HAP-1 (cell line): ENCODE measurements around the gene FOXN3.

Experiments
- DNase-seq, 2 experiments: peaks; one replicate each; pipeline ENCODE4 v3.0.0-alpha.2; 2016 to 2020; ENCODE audit warnings: low spot score in 2 of 2
- H3K27me3 ChIP-seq: fragments of 250-450 bp; sonication (Bioruptor Pico); 2 replicates; pipeline ENCODE4 v1.5.1; 2020; ENCODE audit warnings: low read depth, mild to moderate bottlenecking, moderate library complexity
- H3K36me3 ChIP-seq: fragments of 250-450 bp; sonication (Bioruptor Pico); replicated peaks from 2 replicates; pipeline ENCODE4 v1.5.1; 2020; ENCODE audit warnings: mild to moderate bottlenecking
- H3K4me1 ChIP-seq: fragments of 250-450 bp; sonication (Bioruptor Pico); 2 replicates; pipeline ENCODE4 v1.5.1; 2020; ENCODE audit warnings: mild to moderate bottlenecking
- H3K4me3 ChIP-seq: fragments of 250-450 bp; sonication (Bioruptor Pico); 2 replicates; pipeline ENCODE4 v1.5.1; 2020; ENCODE audit warnings: mild to moderate bottlenecking, moderate library complexity
- H3K9me3 ChIP-seq: fragments of 250-450 bp; sonication (Bioruptor Pico); 2 replicates; pipeline ENCODE4 v1.5.1; 2020; ENCODE audit warnings: mild to moderate bottlenecking, moderate library complexity
- in situ Hi-C: fragments of 300-500 bp; cut with MboI; formaldehyde crosslinking; loops from 3 replicates; pipeline ENCODE4 v1.14.3; 2020; ENCODE audit warnings: low sequenced_read_pairs, inconsistent platforms, mixed read lengths

FOXN3 gene

DNA sequence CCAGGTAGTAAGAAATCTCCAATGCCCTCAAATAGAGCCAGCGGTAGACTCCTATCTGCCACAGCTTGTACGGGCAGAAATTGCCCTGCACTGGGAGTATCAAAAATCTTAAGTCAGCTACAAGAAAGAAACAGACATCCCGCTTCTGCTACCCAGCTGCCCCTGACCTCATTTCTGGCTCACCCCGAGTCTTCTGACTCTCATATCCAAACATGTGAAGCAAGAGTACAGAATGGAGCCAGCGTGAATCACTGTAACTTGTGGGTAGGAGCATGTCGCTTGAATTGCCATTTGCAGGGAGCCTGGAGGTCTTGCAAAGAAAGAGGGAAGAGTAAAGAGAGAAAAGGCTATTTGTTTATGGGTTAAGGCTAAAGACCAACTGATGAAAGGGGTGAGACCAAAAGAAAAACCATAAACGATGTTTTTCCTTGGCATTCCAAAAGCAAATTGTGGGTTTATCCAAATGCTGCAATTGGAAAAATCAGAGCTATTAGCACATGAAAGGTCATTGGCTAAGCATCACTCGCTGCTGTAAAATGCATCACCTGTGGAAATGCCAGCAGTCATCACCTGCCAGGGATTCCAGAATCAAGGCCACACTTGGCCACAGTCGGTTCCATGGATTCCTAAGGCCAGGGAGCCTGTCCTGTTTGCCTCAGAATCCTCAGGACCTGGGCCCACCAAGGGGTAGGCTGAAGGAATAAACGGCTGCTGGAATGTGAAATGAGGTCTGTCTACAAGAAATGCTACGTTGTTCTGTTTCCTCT is 86.6 kb downstream of the FOXN3 start:
- DNase-seq, result no peak

DNA sequence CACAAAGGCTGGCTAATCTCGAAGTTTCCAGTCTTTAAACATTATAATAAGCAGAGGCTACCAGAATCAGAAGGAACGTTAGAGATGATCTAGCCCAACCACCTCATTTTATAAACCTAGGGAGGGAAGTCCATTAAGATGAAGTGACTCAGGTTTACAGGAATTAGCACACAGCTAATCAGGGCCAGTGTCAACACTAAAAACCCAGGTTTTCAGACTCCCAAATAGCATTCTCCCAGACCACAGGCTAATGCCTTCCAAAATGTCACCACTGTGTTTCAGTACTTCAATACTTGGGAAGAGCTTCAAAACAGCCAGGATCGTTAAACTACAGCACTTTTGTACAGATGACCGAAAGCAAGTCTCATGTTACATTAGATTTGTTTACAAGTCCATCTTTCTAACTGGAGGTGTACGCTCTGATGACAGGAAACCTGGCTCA is 89.2 kb downstream of the FOXN3 start:
- H3K4me1 ChIP-seq, result no peaks in the 10 kb centered on the region
- no peak for DNase-seq
- no peaks in the 10 kb centered on the region for H3K36me3 ChIP-seq
- in situ Hi-C loops, result no loop called here
- no peaks in the 10 kb centered on the region for H3K27me3 ChIP-seq
- no peak overlapping the region for H3K4me3 ChIP-seq
- H3K9me3 ChIP-seq, result no peaks in the 10 kb centered on the region

More for the DNA sequence above, 86.6 kb downstream of the FOXN3 start:
- H3K27me3 ChIP-seq, result no peaks in the 10 kb centered on the region
- no peaks in the 10 kb centered on the region for H3K4me1 ChIP-seq
- H3K4me3 ChIP-seq, result no peak overlapping the region
- H3K9me3 ChIP-seq, result no peaks in the 10 kb centered on the region
- in situ Hi-C loops, result no loop called here
- no peaks in the 10 kb centered on the region for H3K36me3 ChIP-seq

DNA sequence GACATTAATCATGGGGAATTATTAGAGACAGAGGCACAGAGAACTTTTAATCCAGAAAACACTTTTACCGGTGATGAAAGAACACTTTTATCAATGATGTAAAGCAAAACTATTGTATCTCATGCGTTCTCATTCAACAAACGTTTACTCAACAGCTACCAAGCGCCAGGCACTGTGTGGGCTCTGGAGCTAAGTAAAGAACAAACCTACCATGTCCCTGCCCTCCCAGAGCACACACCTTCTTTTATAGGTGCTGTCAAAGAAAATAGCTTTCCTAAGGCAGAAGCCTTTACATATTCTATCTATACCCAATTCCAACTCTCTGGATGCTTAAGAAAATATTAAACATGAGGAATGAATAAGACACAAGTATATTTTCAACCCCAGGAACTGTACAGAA is 91.1 kb downstream of the FOXN3 start:
- Histone ChIP-seq H3K9me3 (no peaks in the 10 kb centered on the region), H3K27me3 (no peaks in the 10 kb centered on the region), H3K36me3 (no peaks in the 10 kb centered on the region), H3K4me1 (no peaks in the 10 kb centered on the region), H3K4me3 (no peak overlapping the region)
- in situ Hi-C loops, result no loop called here
- DNase-seq, result no peak

DNA sequence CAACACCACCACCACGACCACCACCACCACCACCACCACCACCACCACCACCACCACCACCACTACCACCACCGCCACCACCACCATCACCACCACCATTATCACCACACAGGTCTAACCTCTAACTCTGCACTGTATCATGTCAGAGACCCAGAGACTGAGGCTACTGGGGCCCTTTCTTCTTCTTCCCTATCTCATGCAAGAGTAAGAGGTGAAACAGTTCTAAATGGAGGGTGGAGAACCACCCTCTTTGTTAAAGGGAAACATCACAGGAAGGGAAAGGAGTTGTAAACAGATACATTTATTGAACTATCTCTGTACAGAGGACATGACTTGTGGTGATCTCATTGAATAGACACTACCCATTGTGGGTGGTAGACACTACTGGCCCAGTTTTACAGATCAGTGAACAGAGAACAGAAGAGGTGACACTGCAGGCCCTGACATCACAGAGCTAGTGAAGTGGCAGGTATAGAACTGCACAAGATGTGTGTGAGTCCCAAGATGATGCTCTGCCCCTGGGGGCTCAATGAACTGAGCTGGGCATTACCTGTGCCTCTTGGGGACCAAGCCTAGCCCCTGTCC is 91.6 kb downstream of the FOXN3 start:
- no peaks in the 10 kb centered on the region for H3K9me3 ChIP-seq
- no peaks in the 10 kb centered on the region for H3K36me3 ChIP-seq
- no peaks in the 10 kb centered on the region for H3K27me3 ChIP-seq
- in situ Hi-C loops, result no loop called here
- no peak for DNase-seq
- no peak overlapping the region for H3K4me3 ChIP-seq
- H3K4me1 ChIP-seq, result no peaks in the 10 kb centered on the region

DNA sequence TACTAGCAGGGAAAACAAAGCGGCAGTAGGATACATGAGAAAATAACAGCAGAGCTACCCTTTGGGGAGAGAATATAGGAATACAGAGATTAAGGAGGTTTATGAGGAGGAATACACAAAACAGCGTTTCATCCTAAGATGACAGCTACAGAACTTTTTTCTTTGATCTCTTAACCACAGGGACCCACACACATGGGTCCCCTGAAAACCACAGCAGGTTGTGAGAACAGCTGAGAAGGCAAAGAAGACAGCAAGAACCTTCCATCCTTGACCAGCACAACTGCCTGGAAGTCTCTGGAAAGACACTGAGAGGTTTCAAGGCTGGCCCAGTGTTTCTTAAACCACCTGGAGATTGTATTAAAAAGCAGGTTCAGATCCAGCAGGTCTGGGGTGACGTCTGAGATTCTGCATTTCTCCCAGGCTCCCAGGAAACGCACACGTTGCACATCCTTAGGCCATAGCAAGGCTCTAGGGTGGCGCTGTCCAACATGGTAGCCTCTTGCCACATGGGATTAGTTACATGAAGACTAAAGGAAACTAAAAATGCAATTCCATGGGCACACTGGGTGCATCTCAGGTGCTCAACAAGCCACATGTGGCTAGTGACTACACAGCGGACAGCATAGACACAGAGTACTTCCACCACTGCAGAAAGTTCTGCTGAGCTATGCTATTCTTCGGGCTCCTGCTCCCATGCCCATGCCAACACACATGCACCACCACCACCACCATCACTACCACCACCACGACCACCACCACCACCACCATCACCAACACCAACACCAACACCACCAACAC is 92.3 kb downstream of the FOXN3 start:
- in situ Hi-C loops, result no loop called here
- no peak for DNase-seq
- H3K4me3 ChIP-seq, result no peak overlapping the region
- no peaks in the 10 kb centered on the region for H3K9me3 ChIP-seq
- H3K36me3 ChIP-seq, result no peaks in the 10 kb centered on the region
- no peaks in the 10 kb centered on the region for H3K4me1 ChIP-seq
- H3K27me3 ChIP-seq, result no peaks in the 10 kb centered on the region

DNA sequence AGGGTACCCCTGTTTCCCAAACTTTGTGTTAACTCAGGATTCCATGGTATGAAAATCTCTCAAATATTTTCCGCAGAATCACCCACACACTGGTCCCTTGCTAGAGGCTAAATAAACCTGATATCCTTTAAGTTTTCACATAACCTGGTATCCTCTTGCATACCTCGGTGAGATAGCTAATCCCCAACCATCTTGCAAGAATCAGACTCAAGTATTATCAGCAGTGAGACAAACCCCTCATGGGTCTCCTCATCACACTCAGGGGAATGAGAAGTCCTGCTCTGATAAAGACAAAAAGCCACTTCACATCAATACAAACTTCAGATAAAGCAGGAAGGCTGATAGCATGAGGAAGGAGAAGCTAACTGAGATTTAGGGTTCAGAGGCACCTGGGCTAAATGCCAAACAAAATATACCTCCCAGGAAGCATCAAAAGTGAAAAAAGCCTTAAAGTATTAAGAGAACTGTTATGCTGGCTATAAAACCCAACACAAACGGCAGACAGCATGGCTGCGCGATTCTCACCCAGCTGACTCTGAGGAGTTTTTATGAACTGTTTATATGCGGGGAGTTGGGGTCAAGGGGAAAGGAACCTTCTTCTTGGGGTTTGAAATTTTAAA is 96.5 kb downstream of the FOXN3 start:
- H3K4me1 ChIP-seq, result no peaks in the 10 kb centered on the region
- no peak overlapping the region for H3K4me3 ChIP-seq
- in situ Hi-C loops, result no loop called here
- H3K36me3 ChIP-seq, result no peaks in the 10 kb centered on the region; the same call in 1 of the 2 replicates
- no peak for DNase-seq
- no peaks in the 10 kb centered on the region for H3K27me3 ChIP-seq
- H3K9me3 ChIP-seq, result no peaks in the 10 kb centered on the region

DNA sequence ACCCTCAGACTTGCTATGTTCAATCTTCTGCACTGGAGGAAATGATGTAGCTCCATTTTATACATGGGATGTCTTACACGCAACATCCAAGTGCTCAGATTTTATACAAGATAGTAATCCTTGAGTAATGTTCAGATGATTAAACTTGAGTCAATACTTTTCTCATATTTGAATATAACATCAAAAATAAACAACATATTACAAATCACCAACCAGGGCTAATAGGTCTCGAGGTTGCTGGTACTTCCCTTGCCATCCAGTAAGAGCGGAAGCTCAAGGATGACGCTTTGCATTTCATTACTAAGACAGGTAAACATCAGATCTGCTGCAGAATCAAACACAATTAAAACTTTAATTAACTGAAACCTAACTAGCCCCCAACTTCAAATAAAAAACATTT is 97.3 kb downstream of the FOXN3 start:
- Histone ChIP-seq H3K27me3 (no peaks in the 10 kb centered on the region), H3K4me3 (no peak overlapping the region), H3K4me1 (no peaks in the 10 kb centered on the region), H3K36me3 (no peaks in the 10 kb centered on the region; the same call in 1 of the 2 replicates), H3K9me3 (no peaks in the 10 kb centered on the region)
- no peak for DNase-seq
- in situ Hi-C loops, result no loop called here

DNA sequence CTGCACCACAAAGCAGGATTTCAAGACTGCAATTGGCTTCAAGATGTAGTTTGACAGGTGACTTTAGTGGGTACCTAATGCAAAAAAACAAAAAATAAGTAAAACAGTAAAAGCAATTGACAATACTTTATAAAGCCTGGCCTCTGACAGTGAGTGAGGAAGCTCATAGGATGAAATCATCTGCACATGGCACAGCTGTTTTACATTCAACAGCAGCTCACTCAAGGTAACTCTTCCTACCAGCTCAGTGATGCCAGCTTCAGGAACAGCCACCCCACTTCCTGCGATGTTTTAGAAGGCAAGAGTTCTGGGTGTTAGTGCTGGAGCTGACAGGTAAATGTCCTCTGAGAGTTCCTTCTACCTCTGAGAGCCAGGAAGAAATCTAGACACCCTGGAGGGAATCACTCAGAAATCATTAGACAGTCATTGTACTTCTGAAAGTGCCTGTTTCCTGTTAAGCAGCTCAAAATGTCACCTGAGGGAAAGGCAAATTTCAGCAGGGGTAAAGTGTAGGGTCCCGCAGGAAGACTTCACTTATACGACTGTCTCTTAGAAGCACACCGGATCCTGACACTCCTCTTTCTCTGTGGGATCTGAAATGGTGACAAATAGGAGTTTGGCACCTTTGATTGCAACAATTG is 99.9 kb downstream of the FOXN3 start:
- no peaks in the 10 kb centered on the region; the same call in 1 of the 2 replicates for H3K36me3 ChIP-seq
- H3K9me3 ChIP-seq, result no peaks in the 10 kb centered on the region
- H3K4me3 ChIP-seq, result no peak overlapping the region
- in situ Hi-C loops, result no loop called here
- no peaks in the 10 kb centered on the region for H3K4me1 ChIP-seq
- DNase-seq, result no peak
- H3K27me3 ChIP-seq, result no peaks in the 10 kb centered on the region

DNA sequence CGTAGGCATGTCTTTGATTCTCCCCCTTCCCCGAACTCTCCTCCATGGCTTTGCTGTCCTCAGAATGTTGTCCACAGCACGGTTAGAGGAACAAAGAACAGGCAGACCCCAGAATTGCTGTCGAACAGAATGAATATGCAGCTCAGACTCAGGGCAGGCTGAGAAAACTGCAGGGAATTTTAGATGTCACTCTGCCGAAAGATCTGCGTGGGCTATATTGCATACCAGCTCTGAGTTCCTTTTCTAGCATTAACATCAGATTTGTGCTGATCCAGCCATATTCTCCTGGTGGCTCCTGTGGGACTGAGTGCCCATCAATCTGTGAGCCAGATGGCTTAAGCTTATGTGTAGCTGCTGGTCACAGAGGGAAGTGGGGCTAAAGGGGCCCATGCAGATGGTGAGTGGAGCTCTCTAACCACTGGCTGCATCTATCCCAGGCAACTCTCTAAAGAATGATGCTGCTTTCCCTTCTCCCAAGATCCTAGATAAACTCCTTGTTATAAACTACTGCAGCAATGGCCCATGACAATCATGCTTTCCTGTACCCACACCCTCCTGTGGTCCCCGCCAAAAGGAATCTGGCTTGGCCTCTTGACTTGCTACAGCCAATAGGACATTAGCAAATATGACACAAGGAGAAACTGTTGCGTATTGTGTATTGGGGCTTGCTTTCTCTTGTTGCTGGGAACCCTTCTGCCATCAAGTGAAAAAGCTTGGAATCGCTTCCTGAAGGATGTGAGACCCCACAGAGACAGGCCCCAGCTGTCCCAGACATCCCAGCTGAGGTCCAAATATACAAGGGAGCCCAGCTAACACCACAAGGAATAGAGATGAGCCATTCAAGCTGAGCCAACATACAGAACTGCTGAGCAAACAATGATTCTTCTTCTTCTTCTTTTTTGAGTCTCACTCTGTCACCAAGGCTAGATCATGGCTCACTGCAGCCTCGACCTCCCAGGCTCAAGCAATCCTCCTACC is 101.3 kb downstream of the FOXN3 start:
- in situ Hi-C loops, result no loop called here
- DNase-seq, result no peak
- H3K4me3 ChIP-seq, result no peak overlapping the region
- no peaks in the 10 kb centered on the region; the same call in 1 of the 2 replicates for H3K36me3 ChIP-seq
- no peaks in the 10 kb centered on the region for H3K9me3 ChIP-seq
- no peaks in the 10 kb centered on the region for H3K27me3 ChIP-seq
- no peaks in the 10 kb centered on the region for H3K4me1 ChIP-seq

DNA sequence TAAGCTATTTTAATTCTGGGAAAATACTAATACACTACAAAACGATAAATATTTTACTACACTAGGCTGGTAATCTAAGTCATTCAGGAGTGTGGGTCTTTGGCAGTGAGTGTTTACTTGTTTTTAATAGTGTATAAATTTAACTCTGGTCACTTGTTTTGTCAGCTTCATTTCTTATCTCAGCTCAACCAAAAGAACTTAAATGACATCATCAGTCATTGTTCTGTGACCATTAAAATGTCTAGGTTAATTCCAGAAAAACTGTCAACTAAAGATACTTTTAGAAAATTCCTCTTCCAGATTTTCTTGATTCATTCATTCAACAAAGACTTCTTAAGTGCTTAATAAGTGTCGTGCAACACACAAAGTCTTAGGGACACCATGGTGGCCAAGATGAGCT is 102.8 kb downstream of the FOXN3 start:
- Histone ChIP-seq H3K27me3 (no peaks in the 10 kb centered on the region), H3K36me3 (no peaks in the 10 kb centered on the region; the same call in 1 of the 2 replicates), H3K4me3 (no peak overlapping the region), H3K9me3 (no peaks in the 10 kb centered on the region), H3K4me1 (no peaks in the 10 kb centered on the region)
- no peak for DNase-seq
- in situ Hi-C loops, result no loop called here

DNA sequence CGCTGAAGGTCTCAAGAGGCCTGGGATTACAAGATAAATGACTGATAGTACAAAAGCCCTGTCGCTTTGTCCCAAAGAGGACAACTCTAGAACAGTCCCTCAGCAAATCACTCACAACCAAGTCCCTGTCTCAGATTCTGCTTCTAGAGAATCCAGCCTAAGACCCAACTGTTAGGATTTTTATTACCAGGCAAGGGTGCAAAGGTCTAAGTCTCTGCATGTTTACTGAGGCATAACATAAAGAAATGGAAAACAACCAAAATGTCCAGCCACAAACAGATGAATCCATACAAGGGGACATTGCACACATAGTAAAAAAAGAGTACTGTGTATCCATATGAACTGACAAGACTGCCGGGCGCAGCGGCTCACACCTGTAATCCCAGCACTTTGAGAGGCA is 104.1 kb downstream of the FOXN3 start:
- Histone ChIP-seq H3K36me3 (no peaks in the 10 kb centered on the region; the same call in 1 of the 2 replicates), H3K27me3 (no peaks in the 10 kb centered on the region), H3K4me1 (no peaks in the 10 kb centered on the region), H3K9me3 (no peaks in the 10 kb centered on the region), H3K4me3 (no peak overlapping the region)
- in situ Hi-C loops, result no loop called here
- DNase-seq, result no peak

DNA sequence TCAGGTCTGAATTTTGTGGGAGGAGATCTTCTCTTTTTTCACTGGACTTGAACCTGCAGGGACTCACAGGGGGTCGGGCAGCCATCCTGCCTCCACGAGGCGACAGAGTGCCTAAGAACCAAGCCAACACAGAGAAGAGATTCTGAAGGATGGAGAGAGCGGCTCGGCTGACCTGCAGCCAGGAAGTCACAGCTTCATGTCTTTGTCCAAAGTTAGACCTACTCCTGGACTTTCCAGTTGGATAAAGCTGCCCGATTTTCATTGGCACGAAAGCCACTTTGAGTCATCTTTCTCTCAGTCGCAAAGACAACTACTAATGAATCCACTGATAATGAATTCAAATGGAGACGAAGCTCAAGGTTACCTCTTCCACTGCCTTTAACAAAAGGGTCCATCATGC is 106.8 kb downstream of the FOXN3 start:
- H3K4me1 ChIP-seq, result peaks cover 20% of the 10 kb centered on the region
- no peaks in the 10 kb centered on the region for H3K27me3 ChIP-seq
- no peak for DNase-seq
- in situ Hi-C loops, result no loop called here
- no peaks in the 10 kb centered on the region for H3K36me3 ChIP-seq
- H3K4me3 ChIP-seq, result no peak overlapping the region
- H3K9me3 ChIP-seq, result no peaks in the 10 kb centered on the region
